Fibroblast of lung (primary cell): ENCODE measurements around the gene C1GALT1C1. TPM values are rescaled to one million over a fixed set of nuclear protein-coding genes. Genes with fewer than 3 reads are reported as not detected.

Experiments
- DNase-seq, 2 donors: peaks; one replicate each; pipeline versions ENCODE4 v3.0.0 to v3.0.0-alpha.2; 2010; ENCODE audit warnings: low read depth in 2 of 2
- H2AFZ ChIP-seq: 2 replicates; pipeline ENCODE4 v1.5.1; 2012; ENCODE audit warnings: low read length, control low read depth, inconsistent platforms
- H3K27ac ChIP-seq: 2 replicates; pipeline ENCODE4 v1.5.1; 2011; ENCODE audit warnings: low read length, control low read depth; ENCODE audit not compliant: insufficient read depth
- H3K27me3 ChIP-seq: 2 replicates; pipeline ENCODE4 v1.5.1; 2011; ENCODE audit warnings: mild to moderate bottlenecking, low read length; ENCODE audit not compliant: control insufficient read depth, insufficient read depth
- H3K36me3 ChIP-seq: 2 replicates; pipeline ENCODE4 v1.5.1; 2011; ENCODE audit warnings: low read length; ENCODE audit not compliant: control insufficient read depth, insufficient read depth
- H3K4me1 ChIP-seq: 2 replicates; pipeline ENCODE4 v1.5.1; 2011; ENCODE audit warnings: low read length; ENCODE audit not compliant: control insufficient read depth, insufficient read depth; ENCODE audit errors: extremely low read depth
- H3K4me2 ChIP-seq: 2 replicates; pipeline ENCODE4 v1.5.1; 2011; ENCODE audit warnings: low read length, control low read depth; ENCODE audit not compliant: insufficient read depth; ENCODE audit errors: extremely low read depth
- H3K4me3 ChIP-seq, 4 experiments: fragments of 200-600 bp in 1 of 4; sonication (generic) in 1 of 4; replicated peaks in 1 of 4; 2 replicates each; pipeline ENCODE4 v1.5.1; 2011 to 2016; ENCODE audit warnings: low read length in 4 of 4, low read depth in 3 of 4, mild to moderate bottlenecking in 3 of 4, control low read depth in 2 of 4, inconsistent platforms in 1 of 4, mixed read lengths in 1 of 4; ENCODE audit not compliant: insufficient read depth in 1 of 4; ENCODE audit errors: control extremely low read depth in 1 of 4
- H3K79me2 ChIP-seq: 2 replicates; pipeline ENCODE4 v1.5.1; 2012; ENCODE audit warnings: mild to moderate bottlenecking, low read length, inconsistent platforms; ENCODE audit not compliant: control insufficient read depth, insufficient read depth
- H3K9ac ChIP-seq: 2 replicates; pipeline ENCODE4 v1.5.1; 2011; ENCODE audit warnings: mild to moderate bottlenecking, low read length, control low read depth; ENCODE audit not compliant: insufficient read depth
- H3K9me3 ChIP-seq: 2 replicates; pipeline ENCODE4 v1.5.1; 2012; ENCODE audit warnings: low read depth, low read length; ENCODE audit not compliant: control insufficient read depth, insufficient read depth
- H4K20me1 ChIP-seq: 2 replicates; pipeline ENCODE4 v1.5.1; 2011; ENCODE audit warnings: low read length; ENCODE audit not compliant: control insufficient read depth, insufficient read depth; ENCODE audit errors: extremely low read depth
- CTCF ChIP-seq, 2 donors: IDR thresholded peaks in 1 of 2; conservative IDR thresholded peaks in 1 of 2; 1 replicate in 1 of 2; 2 replicates in 1 of 2; pipeline ENCODE4 v1.5.1; 2011 to 2012; ENCODE audit warnings: low read length in 2 of 2, control low read depth in 1 of 2, inconsistent platforms in 1 of 2, low read depth in 1 of 2, mild to moderate bottlenecking in 1 of 2
- EZH2 ChIP-seq: IDR thresholded peaks from 2 replicates; pipeline ENCODE4 v1.5.1; 2012; ENCODE audit warnings: low read length, control low read depth, mild to moderate bottlenecking; ENCODE audit errors: missing control alignments
- polyA plus RNA-seq, 2 donors: library from polyadenylated mRNA; depleted of rRNA in 1 of 2; stranded (reverse) in 1 of 2; unstranded in 1 of 2; fragments of >200 nt; gene quantifications; 2 replicates each; pipeline ENCODE4 v1.2.1, GENCODE V29; 2011 to 2012; ENCODE audit warnings: missing spikeins in 1 of 2
- total RNA-seq: library from RNA; depleted of rRNA; stranded (reverse); fragments of >200 nt; gene quantifications from 2 replicates; pipeline ENCODE4 v1.2.1, GENCODE V29; 2014

Gene C1GALT1C1
- total and polyA plus RNA-seq, 2 donors (not counting 1 experiment from before 2014, with no cell fraction given), result 27.4 to 36.6 TPM

GRCh38 chrX:120638619-120639018 is 8.8 kb upstream of the C1GALT1C1 start:
- Histone ChIP-seq H3K27me3 (no peaks in the 10 kb centered on the region), H3K9me3 (no peaks in the 10 kb centered on the region), H3K79me2 (no peaks in the 10 kb centered on the region), H3K9ac (no peak overlapping the region), H3K4me2 (no peak overlapping the region), H3K27ac (no peak overlapping the region), H3K4me1 (no peaks in the 10 kb centered on the region), H3K4me3 (no peak overlapping the region), H2AFZ (no peak overlapping the region), H4K20me1 (no peaks in the 10 kb centered on the region), H3K36me3 (no peaks in the 10 kb centered on the region)
- no peak for TF ChIP-seq EZH2
- TF ChIP-seq CTCF (conservative IDR thresholded peaks at IDR 0.05 in 1 of 2, IDR thresholded peaks at IDR 0.05 in 1 of 2; ENCODE audit: low read depth in 1 of 2, low read length in 2 of 2), result no peak
- no peak for DNase-seq

GRCh38 chrX:120625371-120625770 is 4.5 kb downstream of the C1GALT1C1 start:
- TF ChIP-seq CTCF (conservative IDR thresholded peaks at IDR 0.05 in 1 of 2, IDR thresholded peaks at IDR 0.05 in 1 of 2; ENCODE audit: low read depth in 1 of 2, low read length in 2 of 2) (no peak), EZH2 (no peak)
- H3K27me3 ChIP-seq, result no peaks in the 10 kb centered on the region
- H4K20me1 ChIP-seq, result no peaks in the 10 kb centered on the region
- H3K36me3 ChIP-seq, result no peaks in the 10 kb centered on the region
- peak in 1 of 2 donors; percentile 43 for DNase-seq
- H3K9me3 ChIP-seq, result no peaks in the 10 kb centered on the region
- no peak overlapping the region for H2AFZ ChIP-seq
- no peak overlapping the region for H3K9ac ChIP-seq
- no peak overlapping the region for H3K4me2 ChIP-seq
- H3K4me3 ChIP-seq, result no peak overlapping the region
- no peak overlapping the region for H3K27ac ChIP-seq
- H3K4me1 ChIP-seq, result no peaks in the 10 kb centered on the region
- peaks cover 2% of the 10 kb centered on the region for H3K79me2 ChIP-seq

DNA sequence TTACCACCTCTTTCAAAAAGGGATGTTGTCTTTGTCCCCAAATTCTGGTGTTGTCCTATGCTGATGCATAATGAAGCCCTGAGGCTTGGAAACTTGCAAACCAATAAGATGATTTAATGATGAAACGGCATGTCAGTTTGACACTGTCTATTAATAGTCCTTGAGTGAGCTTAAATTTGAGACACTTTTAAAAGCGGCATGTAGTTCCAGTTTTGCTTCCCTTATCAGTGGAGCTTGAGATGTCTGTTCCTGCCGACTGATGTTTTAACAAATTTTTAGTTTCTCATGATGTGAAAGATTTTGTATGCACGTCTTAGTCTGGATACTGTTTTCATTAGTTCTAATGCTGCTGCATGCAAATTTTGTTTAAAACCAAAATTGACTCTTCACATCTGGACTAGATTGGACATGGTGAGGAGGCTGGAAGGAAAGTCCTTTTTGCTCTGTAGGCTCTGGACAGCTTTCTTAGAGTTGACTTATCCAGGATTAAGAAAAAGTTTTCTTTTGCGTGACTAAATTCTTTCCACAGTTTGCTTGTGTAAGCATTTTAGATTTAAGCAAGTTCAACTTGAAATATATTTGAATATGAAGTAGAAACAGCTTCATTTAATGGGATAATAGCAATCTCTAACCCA is 11.7 kb downstream of the C1GALT1C1 start:
- Histone ChIP-seq H3K4me2 (no peak overlapping the region), H3K4me1 (no peaks in the 10 kb centered on the region), H3K4me3 (no peak overlapping the region), H3K27me3 (no peaks in the 10 kb centered on the region), H3K9ac (no peak overlapping the region), H3K36me3 (no peaks in the 10 kb centered on the region), H3K9me3 (no peaks in the 10 kb centered on the region), H4K20me1 (no peaks in the 10 kb centered on the region), H2AFZ (no peak overlapping the region), H3K79me2 (no peaks in the 10 kb centered on the region), H3K27ac (no peak overlapping the region)
- DNase-seq, result no peak
- TF ChIP-seq EZH2 (no peak), CTCF (conservative IDR thresholded peaks at IDR 0.05 in 1 of 2, IDR thresholded peaks at IDR 0.05 in 1 of 2; ENCODE audit: low read depth in 1 of 2, low read length in 2 of 2) (no peak)
